Endothelial cell of umbilical vein (primary cell): ENCODE data around the gene SPRED1.

Source experiments
- POLR2A ChIP-seq: IDR thresholded peaks from 2 replicates; pipeline ENCODE4 v1.6.1; 2012; ENCODE audit warnings: low read depth, mild to moderate bottlenecking, control low read depth, low read length
- POLR2AphosphoS5 ChIP-seq: IDR thresholded peaks from 2 replicates; pipeline ENCODE4 v1.6.1; 2012; ENCODE audit warnings: low read depth, mild to moderate bottlenecking, control low read depth, low read length, moderate library complexity; ENCODE audit not compliant: insufficient read depth
- TF ChIP-seq, protein P1 (sequence below), 2 donors: IDR thresholded peaks; 1 replicate in 1 of 2; 2 replicates in 1 of 2; pipeline ENCODE4 v1.5.1; 2011; ENCODE audit warnings: low read length in 2 of 2, mild to moderate bottlenecking in 2 of 2, moderate library complexity in 2 of 2, control low read depth in 1 of 2, inconsistent platforms in 1 of 2, low read depth in 1 of 2; ENCODE audit not compliant: insufficient read depth in 1 of 2; ENCODE audit errors: extremely low read depth in 1 of 2

DNA sequence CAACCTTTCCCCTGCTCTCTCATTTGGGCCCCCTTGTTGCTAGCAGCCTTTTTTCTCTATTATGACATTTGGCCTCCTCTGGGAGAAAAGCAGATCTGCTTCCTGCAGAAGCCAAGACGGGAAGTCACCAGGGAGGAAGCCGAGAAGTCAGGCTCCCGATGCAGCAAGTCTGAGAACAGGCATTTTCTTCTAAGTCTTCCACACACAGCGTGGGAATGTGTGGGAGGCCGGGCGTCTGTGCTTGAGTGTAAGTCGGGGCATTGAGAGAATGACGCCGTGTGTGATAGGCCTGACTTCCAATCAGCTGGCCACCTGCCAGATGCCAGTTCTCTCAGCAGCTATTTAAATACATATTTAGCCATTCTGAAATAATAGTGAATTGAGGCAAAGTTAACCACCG lies 125.5 kb downstream of the SPRED1 start:
- TF ChIP-seq, protein P1, sequence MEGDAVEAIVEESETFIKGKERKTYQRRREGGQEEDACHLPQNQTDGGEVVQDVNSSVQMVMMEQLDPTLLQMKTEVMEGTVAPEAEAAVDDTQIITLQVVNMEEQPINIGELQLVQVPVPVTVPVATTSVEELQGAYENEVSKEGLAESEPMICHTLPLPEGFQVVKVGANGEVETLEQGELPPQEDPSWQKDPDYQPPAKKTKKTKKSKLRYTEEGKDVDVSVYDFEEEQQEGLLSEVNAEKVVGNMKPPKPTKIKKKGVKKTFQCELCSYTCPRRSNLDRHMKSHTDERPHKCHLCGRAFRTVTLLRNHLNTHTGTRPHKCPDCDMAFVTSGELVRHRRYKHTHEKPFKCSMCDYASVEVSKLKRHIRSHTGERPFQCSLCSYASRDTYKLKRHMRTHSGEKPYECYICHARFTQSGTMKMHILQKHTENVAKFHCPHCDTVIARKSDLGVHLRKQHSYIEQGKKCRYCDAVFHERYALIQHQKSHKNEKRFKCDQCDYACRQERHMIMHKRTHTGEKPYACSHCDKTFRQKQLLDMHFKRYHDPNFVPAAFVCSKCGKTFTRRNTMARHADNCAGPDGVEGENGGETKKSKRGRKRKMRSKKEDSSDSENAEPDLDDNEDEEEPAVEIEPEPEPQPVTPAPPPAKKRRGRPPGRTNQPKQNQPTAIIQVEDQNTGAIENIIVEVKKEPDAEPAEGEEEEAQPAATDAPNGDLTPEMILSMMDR (IDR thresholded peaks at IDR 0.05; ENCODE audit: extremely low read depth in 1 of 2, insufficient read depth in 1 of 2, low read depth in 1 of 2, low read length in 2 of 2), result no peak
- TF ChIP-seq POLR2AphosphoS5, result no peak
- no peak for TF ChIP-seq POLR2A
